GM12864 (cell line): ENCODE measurements around the gene LSM7.

Source experiments
- DNase-seq: peaks from one replicate; pipeline ENCODE4 v3.0.0-alpha.2; 2011; ENCODE audit warnings: low read depth
- H3K4me3 ChIP-seq: 2 replicates; pipeline ENCODE4 v1.5.1; 2011; ENCODE audit warnings: mild to moderate bottlenecking, low read depth, low read length, control low read depth
- TF ChIP-seq, protein P1 (sequence below): IDR thresholded peaks from 2 replicates; pipeline ENCODE4 v1.5.1; 2011; ENCODE audit warnings: low read depth, mild to moderate bottlenecking, moderate library complexity, low read length, control low read depth, inconsistent platforms; ENCODE audit errors: missing control alignments

LSM7 gene

DNA sequence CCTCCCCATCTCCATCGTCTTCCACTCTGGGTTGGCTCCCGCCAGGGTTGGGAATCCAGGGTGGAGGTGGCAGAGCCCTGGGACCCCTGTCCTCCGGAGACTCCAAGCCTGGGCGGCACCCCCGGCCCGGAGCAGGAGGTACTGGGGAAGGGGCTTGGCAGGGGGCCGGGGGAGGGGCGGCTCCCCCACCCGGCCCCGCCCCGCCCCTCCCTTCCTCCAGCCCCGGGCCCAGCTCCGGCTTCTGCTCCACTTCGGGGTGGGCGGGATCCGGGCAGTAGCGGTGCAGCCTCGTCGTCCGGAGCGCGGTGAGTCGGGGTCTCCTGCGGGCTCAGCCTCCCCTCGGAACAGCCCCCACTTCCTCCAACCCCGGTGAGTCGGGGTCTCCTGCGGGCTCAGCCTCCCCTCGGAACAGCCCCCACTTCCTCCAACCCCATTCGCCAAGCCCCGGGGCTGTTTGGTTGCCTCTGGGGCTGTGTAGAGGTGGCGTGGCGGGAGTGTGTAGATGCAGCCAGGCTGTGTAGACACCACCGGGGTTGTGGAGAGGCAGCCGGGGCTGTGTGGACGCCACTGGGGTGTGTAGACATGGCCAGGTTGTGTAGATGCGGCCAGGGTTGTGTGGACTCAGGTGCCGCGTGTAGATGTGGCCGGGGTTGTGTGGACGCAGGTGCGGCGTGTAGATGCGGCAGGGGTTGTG is 31.8 kb upstream of the LSM7 start, which contains the start of gene TMPRSS9:
Gene TMPRSS9 (plus strand): TSS at position 274 of the 694 bp plus-strand sequence. CDS start 29,521 bp downstream, outside the sequence.
- H3K4me3 ChIP-seq, result no peak within 1 kb of the TSS
- TF ChIP-seq, protein P1, sequence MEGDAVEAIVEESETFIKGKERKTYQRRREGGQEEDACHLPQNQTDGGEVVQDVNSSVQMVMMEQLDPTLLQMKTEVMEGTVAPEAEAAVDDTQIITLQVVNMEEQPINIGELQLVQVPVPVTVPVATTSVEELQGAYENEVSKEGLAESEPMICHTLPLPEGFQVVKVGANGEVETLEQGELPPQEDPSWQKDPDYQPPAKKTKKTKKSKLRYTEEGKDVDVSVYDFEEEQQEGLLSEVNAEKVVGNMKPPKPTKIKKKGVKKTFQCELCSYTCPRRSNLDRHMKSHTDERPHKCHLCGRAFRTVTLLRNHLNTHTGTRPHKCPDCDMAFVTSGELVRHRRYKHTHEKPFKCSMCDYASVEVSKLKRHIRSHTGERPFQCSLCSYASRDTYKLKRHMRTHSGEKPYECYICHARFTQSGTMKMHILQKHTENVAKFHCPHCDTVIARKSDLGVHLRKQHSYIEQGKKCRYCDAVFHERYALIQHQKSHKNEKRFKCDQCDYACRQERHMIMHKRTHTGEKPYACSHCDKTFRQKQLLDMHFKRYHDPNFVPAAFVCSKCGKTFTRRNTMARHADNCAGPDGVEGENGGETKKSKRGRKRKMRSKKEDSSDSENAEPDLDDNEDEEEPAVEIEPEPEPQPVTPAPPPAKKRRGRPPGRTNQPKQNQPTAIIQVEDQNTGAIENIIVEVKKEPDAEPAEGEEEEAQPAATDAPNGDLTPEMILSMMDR, result no peak
- no peak for DNase-seq

DNA sequence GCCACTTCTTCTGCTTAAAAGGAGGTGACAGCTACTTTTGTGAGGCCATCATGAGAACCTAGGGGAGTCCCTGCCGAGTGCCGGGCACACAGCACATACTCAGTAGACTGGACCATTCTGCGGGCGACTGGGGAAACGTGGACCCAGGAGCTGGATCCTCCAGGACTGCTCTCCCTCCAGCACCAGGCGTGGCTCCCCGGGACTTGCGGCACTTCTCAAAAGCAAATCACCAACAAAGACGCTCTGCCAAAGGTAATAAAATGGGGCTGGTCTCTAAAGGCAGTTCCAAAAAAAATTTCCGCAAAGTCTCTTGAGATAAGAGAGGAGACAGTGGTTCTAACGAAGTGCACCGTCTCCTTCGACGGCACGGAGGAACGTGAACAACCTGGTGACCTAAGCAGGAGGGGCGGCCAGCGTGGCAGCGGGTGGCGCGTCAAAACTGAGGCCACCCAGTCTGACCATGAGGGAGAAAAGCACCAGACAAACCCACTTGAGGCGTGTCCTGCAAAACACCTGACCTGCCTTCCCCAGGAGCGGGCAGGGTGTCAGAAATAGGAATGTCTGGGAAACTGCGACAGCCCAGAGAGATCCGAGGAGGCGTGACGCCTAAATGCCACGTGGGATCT is 30.3 kb upstream of the LSM7 start:
- TF ChIP-seq, protein P1, result no peak
- DNase-seq, result no peak
- no peak overlapping the region for H3K4me3 ChIP-seq

DNA sequence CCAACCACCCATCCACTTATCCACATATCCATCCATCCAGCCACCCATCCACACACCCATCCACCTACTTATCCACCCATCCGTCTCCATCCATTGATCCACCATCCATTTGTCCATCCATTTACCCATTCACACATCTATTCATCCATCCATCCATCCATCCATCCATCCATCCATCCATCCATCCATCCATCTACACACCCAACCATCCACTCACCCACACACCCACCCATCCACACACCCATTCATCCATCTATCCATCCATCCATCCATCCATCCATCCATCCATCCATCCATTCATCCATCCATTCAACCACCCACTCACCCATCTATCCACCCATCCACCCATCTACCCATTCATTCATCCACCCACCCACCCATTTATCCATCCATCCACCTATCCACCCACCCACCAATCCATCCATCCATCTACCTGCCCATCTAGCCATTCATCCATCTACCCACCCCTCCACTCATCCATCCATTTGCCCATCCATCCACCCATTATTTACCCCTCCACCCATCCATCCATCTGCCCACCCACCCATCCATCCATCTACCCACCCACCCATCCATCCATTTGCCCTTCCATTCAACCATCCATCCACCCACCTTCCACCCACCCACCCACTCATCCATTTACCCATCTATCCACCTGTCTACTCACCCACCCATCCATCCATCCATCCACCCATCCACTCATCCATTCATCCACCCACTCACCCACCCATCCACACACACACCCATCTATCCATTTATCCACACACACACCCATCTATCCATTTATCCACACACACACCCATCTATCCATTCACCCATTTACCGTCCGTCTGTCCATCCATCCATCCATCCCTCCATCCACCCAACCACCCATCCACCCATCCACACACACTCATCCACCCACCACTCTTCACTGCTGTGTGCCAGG is 29.2 kb upstream of the LSM7 start:
- TF ChIP-seq, protein P1, result no peak
- no peak for DNase-seq

DNA sequence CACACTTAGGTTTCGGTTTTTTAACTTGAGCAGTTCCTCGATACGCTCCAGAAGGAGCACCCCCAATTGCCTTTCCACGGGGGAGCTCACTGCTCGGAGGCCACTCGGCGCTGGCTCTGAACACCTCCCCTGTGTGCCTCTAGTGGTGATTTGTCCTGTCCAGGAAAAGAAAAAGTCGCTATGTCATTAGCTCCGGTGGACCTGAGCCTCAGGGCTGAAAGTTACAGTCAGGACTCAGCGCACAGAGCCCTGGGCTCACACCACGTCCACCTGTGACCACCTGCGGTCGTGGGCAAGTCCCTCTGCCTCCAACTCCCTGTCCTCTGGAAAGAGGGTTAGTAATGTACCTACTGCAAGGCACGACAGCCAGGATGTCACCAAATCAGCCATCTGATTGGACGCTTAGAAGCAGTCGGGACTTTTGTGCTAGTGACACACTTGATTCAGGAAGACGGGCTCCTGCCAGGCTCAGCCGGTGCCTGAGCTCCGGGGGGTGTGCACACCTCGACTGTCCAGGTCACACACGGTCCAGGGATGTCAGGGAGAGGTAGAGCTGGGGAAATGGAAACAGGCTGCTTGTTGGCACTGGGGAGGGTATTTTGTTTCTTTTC is 27.8 kb upstream of the LSM7 start:
- TF ChIP-seq, protein P1, result no peak
- no peak overlapping the region for H3K4me3 ChIP-seq
- no peak for DNase-seq

More for the DNA sequence above, 29.2 kb upstream of the LSM7 start:
- H3K4me3 ChIP-seq, result no peak overlapping the region

DNA sequence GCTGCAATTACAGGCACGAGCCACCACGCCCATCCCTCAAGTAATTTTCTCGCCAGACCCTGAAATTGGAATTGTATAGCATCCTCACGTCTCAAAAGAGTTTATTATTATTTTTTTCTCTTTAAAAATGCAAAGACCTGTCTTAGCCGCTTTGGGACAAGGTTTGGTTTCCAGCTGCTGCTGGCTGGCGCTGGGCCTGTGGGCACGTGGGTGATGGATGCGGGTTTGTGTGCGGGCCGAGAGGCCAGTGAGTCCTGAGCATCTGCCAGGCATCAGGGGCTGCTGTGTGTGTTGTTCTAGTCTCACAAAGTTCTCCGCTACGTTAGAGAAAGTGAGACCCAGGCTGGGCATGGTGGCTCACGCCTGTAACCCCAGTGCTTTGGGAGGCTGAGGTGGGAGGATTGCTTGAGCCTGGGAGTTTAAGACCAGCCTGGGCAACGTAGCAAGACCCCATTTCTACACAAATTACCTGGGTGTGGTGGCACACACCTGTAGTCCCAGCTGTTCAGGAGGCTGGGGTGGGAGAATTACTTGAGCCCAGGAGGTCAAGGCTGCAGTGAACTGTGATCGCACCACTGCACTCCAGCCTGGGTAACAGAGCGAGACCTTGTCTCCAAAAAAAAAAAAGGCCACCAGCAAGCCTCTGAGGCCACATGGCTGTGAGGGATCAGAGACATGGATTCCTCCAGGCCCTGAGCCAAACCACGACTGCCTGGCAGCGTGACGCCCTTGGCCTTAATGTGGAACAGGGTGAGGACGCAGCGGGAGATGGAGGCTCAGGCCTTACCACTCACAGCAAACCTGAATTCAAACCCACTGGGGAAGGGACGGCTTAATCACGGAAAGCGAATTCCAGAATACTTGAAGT is 27.0 kb upstream of the LSM7 start:
- no peak for DNase-seq
- TF ChIP-seq, protein P1, result no peak
- H3K4me3 ChIP-seq, result no peak overlapping the region

DNA sequence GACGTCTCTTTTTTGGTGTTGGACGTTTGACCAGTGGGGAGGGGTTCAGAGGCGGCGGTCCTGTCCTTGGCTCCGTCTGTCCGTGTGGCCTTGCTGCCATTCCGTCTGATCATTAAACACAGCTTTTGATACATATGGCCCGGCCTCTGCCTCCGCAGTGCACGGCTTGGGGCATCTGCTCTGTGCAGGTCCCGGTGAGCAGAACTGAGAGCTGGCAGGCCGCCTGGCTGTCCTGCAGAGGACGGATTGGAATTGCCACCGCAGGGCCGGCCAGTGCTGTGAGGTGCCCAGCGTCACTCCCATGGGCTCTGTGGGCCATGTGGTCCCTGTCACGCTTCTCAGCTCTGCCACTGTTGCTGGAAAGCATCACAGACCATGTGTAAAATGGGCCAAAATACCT is 26.3 kb upstream of the LSM7 start:
- no peak overlapping the region for H3K4me3 ChIP-seq
- TF ChIP-seq, protein P1, result no peak
- DNase-seq, result no peak
